Peyer's patch (tissue), 4 donors: ENCODE measurements around the gene KANSL1.

Source experiments
- CTCF ChIP-seq, 6 experiments: fragments of 450-650 bp in 4 of 6; fragments of 200-600 bp in 2 of 6; sonication (generic) in 1 of 6; IDR thresholded peaks; one replicate each; pipeline ENCODE4 v1.5.1; 2017 to 2019; ENCODE audit warnings: antibody characterized with exemption in 6 of 6, mild to moderate bottlenecking in 3 of 6, moderate library complexity in 1 of 6
- POLR2A ChIP-seq, 2 donors: fragments of 450-650 bp; IDR thresholded peaks; one replicate each; pipeline ENCODE4 v1.5.1; 2017; ENCODE audit warnings: antibody characterized with exemption in 2 of 2, mild to moderate bottlenecking in 2 of 2, moderate library complexity in 2 of 2

DNA sequence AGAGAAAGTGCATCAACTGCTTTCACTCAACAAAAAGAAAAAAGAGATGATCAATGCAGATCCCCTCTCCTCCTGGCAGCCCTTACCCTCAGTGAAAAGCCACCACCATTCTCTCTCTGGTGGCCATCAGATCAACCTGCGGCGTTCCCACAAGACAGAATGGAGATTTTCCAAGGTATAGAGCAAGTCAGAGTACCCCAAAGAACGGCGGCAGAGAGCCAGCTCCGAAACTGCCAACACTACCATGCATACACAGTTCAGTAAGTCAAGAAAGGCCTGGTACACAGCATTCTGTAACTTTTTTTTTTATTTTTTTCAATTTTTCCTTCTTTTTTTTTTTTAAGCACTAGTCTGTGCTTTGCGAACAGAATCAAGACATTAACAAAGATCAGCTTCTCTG, 163.6 kb downstream of the KANSL1 start:
- TF ChIP-seq CTCF (IDR thresholded peaks at IDR 0.05) (no peak), POLR2A (IDR thresholded peaks at IDR 0.05) (no peak)
